NCI-H2081 treated with DMSO at 0.1 percent for 48 hours (cell line): ENCODE data around the gene BMP5.

Source experiments
- DNase-seq: peaks from one replicate; lab custom pipeline; 2025; lab: John Stamatoyannopoulos, UW

The BMP5 gene

DNA sequence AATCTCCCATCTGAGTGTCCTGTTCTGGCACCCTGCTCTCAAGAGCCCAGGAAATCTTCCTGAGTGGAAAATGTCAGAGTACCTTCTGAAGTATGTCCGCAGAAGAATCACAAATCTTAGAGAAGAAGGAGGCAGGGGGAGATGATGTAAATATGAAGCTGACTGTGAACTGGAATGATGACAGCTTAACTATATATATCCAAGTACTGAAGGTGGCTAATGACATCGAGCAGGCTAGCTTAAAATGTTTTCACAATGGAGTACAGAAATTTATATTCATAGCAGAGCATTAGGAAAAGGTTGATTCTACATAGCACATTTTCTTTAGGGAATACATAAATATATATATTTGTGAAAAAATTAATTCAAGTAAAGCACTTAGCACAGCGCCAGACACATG lies 64.3 kb downstream of the BMP5 start:
- DNase-seq, result no peak

DNA sequence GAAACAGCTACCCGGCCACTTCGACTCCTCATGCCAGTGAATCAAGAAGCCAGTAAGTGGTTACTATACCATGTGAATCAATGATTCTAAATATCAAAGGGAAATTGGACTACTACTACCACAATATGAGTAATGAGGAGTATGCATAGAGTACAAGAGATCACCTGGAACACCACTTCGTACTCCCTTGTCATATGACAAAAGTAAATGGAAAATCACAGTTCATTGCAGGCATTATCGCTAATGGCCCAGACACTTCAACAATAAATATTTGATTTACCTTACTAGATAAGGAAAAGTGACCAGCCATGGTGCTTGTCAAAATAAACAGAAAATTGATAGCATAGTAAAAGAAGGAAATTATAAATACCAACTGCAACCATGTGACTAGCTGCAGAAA lies 73.1 kb downstream of the BMP5 start:
- no peak for DNase-seq

DNA sequence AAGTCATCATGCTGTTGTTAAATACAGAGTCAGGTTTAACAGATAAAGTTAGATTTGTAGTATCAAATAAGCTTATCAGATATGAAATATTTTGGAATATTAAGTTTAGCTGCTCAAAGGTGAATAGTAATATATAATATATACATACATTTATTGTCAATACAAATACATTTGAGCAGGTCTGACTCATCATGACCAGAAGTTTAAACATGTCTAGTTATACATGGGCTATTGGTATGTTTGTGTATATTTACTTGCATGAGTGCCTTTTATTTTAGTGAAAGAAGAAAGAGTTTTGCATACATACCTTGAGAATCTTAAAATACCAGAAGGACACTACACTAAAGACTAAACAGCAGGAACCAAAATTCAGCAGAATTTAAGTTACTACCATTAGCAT lies 76.8 kb downstream of the BMP5 start:
- no peak for DNase-seq

- no peak for DNase-seq
Observed at GRCh38 chr6:55794136-55794812, 81.1 kb downstream of the BMP5 start.

DNA sequence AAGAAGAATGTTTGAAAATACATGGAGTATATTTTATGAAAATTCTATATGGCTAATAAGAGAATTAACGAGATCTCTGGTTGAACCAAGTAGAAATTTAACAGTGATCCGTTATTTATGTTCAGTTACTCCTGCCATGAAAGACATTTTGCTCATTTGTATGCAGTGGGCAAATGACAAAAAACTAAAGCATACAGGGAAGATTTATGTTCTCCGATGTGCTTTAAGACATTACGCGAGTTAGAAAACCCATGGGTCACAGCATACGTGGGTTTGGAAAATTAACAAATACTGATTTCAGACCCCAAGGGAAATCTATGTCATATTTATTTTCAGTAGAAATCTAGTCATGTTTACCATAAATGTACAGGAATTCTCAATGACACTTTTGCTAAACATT lies 90.1 kb downstream of the BMP5 start:
- DNase-seq, result no peak

- no peak for DNase-seq
Observed at GRCh38 chr6:55782275-55782674, 93.1 kb downstream of the BMP5 start.

- DNase-seq, result no peak
Observed at GRCh38 chr6:55778705-55779104, 96.7 kb downstream of the BMP5 start.

DNA sequence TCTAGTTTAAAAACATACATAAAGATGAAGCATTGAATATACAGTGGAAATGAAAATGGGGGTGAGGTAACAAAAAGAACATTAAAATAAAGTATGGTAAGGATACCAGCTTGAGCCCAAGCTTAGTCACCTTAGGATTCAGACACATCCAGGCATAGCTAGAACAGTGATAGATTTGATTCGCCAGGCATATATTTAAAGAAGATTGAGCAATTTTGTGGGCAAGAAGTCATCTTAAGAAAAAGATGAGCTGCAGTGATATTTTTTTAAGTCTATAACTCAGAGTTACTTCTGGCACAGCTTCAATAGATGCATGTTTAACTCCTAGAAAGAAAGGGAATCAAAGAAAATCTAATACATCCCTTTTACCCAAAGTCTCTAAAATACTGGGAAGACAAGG lies 97.9 kb downstream of the BMP5 start:
- DNase-seq, result no peak

DNA sequence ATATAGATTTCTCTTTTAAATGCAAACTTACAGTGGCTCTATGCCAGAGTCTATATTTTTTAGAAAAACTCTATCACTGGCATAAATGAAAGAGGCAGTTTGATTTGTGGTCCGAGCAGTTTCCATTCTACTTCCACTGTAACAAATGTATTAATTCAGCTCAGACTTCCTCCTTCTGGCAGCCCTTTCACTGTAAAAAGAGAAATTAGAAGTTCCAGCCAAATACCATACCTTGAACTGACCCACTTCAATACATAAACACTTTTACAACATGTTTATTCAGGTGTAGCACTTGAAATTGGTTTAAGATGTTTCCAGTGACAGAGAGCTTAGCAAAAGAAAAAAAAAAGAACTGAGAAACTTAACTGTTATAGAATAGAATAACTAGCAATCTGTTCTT lies 99.3 kb downstream of the BMP5 start:
- no peak for DNase-seq

- DNase-seq, result no peak
Observed at GRCh38 chr6:55775029-55775318, 100.4 kb downstream of the BMP5 start.

GRCh38 chr6:55774286-55775028 lies 100.9 kb downstream of the BMP5 start:
- DNase-seq, result no peak

- DNase-seq, result no peak
Observed at GRCh38 chr6:55773620-55774216, 101.7 kb downstream of the BMP5 start.

DNA sequence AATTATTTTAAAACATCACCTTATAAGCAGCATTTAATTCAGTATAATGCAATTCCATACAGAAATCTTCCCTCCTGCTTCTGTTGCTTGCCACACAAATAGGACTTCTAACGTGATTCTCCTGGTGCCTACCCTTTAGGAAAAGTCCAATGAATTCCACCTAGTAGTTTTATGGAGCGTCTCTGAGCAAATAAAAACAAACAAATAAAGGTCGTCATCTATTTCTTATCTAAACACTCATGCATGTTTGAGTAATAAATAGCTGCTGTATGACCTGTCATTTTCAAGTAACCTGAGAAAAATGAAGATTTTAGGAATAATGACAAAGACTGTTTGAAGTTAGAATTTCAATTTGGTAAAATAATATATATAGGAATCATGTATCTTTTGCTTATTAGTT lies 102.7 kb downstream of the BMP5 start:
- no peak for DNase-seq

DNA sequence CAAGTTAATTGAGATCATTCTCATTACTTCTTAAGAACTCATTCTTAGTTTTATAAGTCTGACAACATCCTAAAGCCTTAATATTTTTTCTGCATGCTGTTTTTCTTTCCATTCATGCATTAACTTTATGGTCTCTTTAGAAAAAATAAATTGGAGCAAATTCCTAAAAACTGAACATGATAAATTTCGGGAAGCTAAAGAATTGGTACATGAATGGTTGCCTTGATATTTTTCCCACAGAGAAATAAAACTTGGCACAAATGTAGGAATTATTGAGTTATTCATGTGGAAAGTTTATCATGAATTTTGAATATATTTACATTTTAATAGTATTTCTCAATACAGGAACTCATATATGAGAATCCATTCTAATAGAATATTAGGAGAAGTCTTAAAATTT lies 115.9 kb downstream of the BMP5 start:
- no peak for DNase-seq

DNA sequence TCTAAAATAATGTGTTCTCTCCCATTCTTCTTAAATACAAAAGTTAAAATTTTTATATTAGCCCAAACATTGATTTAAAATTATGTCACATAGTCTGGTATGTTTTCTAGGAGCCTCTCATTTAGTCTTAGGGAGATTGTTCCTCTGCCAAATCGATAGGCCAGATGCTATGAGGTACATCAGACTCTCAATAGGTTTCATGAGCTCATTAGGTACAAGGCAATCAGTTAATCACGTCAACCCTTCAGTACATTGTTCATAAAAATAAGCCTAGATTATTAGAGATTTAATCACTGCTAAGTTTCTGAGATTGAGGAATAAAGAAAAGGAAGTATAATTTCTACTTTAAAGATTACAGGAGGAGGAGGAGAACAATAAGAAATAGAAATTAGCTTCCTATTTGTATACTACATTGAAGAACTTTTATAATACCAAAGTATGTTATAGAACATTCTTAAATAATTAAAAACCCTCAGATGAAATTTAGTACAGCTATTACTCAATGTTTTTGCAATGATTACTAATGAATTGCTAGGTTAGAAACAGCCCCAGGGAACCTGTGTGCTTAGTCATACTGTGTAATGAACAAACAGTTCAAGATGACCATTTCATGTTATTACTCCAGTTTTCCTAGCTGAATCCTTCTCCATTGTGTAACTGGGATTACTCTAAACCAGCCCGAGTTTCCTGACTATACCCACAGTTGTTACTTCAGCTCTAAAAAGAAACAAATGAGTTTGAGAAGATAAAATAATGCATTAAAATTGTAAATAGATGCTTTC lies 117.0 kb downstream of the BMP5 start:
- no peak for DNase-seq

DNA sequence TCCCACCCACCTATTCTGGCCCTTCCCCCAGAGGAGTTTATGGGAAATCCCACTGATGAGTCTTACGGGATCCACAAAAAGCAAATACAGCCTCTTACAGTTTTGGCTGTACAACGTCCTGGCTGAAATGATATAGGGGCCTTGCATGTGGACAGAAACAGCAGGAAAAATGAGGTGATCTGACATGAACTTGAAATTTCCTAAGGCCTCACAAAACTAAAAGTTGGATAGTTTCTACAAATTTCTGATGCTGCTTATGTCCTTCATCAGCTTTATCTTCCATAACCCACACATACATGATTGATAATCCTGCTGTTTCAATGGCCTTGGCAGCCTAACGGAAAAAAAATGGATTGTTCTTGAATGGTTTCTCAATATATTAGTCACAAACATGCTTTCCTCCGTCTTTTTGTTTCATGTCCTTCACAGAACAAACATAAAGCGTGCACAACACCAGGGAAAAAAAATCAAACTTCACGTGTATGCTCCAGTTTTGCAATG lies 118.8 kb downstream of the BMP5 start:
- no peak for DNase-seq

DNA sequence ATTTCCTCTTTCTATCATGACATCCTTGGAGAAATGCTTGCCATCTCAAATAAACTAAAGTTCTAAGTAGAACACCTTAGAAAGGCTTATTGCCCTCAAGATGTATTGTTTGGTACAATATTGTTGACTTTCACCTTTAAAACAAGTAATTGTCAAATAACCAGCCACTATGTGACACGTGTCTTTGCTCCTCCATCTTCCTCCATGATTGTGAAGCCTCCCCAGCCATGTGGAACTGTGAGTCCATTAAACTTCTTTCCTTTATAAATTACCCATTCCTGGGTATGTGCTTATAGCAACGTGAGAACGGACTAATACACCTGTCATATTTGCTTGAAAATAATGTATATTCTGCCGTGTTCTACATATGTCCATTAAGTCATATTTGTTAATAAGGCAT lies 126.5 kb downstream of the BMP5 start:
- no peak for DNase-seq

DNA sequence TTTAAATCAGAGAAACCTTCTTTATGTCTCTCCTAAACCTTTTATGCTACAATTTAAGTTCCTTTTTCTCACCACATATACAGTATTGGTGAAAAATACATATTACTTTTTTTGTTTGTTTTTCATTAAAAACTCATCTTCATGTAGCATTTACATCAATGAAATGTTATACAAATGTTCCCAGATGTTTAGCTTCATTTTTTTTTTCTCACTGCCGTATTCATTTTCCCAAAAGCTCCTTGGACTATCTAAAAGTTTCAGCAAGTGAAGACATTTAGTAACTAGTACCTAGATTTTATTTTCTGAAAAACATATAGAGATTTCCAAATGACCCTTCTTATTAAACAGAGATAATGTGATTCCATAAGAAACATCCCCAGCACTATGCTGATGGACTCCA lies 128.9 kb downstream of the BMP5 start:
- DNase-seq, result no peak

DNA sequence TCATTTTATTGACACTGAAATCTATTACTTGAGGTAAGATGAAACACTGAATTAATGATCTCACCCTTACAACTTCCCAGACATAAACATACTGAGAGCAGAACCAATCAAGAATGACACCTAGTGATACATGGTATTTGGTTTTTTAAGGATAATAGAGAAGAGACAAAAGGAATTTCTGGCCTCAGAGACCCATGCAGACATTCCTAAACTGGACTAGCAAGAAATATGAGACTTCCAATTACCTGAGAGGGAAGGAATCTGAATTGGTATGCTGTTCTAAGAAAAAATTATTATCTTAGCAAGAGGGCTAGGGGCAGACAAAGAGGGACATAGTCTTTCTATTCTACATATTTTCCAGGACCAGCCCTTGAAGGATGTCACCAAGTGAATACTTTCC lies 141.1 kb downstream of the BMP5 start:
- DNase-seq, result no peak

DNA sequence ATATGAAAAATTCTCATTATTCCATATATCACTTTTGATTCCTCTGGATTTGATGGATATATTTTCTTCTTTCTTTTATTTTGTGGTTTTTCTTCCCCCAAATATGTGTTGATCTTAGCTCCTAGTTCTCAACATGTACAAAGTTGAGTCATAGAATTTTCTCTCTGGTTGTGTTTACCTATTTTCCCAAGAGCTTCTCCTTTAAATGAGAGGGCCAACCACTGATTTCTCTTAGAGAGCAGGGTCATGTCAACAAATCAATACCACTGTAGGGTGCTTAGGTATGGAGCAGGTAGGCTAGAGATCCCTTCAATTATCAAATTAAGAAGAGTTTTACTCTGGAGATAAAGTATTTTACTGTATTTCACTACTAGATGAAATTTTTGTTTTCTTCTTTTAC lies 145.7 kb downstream of the BMP5 start:
- DNase-seq, result no peak

GRCh38 chr6:55726144-55726543 lies 149.2 kb downstream of the BMP5 start:
- no peak for DNase-seq

- no peak for DNase-seq
Observed at GRCh38 chr6:55714831-55715230, 160.6 kb downstream of the BMP5 start.

DNA sequence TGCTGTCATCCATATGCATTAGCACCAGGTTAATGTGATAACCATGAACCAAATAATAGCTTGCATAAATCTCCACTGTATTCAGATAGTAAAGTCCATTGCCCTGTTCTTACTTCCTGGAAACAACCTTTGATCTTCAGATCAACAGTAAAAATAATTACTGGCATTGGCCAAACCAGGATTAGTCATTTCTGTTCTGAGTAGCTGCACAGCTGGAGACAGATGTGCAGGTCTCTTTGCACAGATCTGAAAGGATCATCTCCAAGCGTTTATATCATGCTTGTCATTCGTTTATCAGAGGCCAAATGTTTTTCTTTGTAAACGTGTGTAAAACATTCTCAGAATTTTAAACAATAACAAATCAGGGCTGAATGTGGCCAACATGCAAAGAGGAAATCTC lies 162.0 kb downstream of the BMP5 start:
- DNase-seq, result no peak
